Peyer's patch (tissue), 4 donors: ENCODE measurements around the gene PJA2. TPM values are rescaled to one million over a fixed set of nuclear protein-coding genes. Genes with fewer than 3 reads are reported as not detected.

Experiments
- DNase-seq, 3 donors: peaks; one replicate each; pipeline ENCODE4 v3.0.0-alpha.2; 2017 to 2019
- H3K27ac ChIP-seq, 4 donors: fragments of 200-600 bp; sonication (generic); one replicate each; pipeline ENCODE4 v1.5.1; 2016 to 2019
- H3K27me3 ChIP-seq, 2 donors: fragments of 200-600 bp; sonication (generic); one replicate each; pipeline ENCODE4 v1.5.1; 2019
- H3K36me3 ChIP-seq, 3 donors: fragments of 200-600 bp; sonication (generic); one replicate each; pipeline ENCODE4 v1.5.1; 2016 to 2019
- H3K4me1 ChIP-seq, 4 donors: fragments of 200-600 bp; sonication (generic); one replicate each; pipeline ENCODE4 v1.5.1; 2016 to 2019
- H3K4me3 ChIP-seq, 4 donors: fragments of 200-600 bp; sonication (generic); 1 replicate in 3 of 4; 2 replicates in 1 of 4; pipeline ENCODE4 v1.5.1; 2016 to 2019; ENCODE audit warnings: mild to moderate bottlenecking in 1 of 4
- H3K9me3 ChIP-seq, 4 donors: fragments of 200-600 bp; sonication (generic); one replicate each; pipeline ENCODE4 v1.5.1; 2016 to 2019; ENCODE audit warnings: mild to moderate bottlenecking in 1 of 4
- CTCF ChIP-seq, 6 experiments: fragments of 450-650 bp in 4 of 6; fragments of 200-600 bp in 2 of 6; sonication (generic) in 1 of 6; IDR thresholded peaks; one replicate each; pipeline ENCODE4 v1.5.1; 2017 to 2019; ENCODE audit warnings: antibody characterized with exemption in 6 of 6, mild to moderate bottlenecking in 3 of 6, moderate library complexity in 1 of 6
- POLR2A ChIP-seq, 2 donors: fragments of 450-650 bp; IDR thresholded peaks; one replicate each; pipeline ENCODE4 v1.5.1; 2017; ENCODE audit warnings: antibody characterized with exemption in 2 of 2, mild to moderate bottlenecking in 2 of 2, moderate library complexity in 2 of 2
- total RNA-seq, 4 donors: library from RNA; depleted of rRNA; stranded (reverse); fragments of >200 nt; gene quantifications; one replicate each; pipeline ENCODE4 v1.1.0, GENCODE V29; 2016

PJA2 gene
- total RNA-seq, 4 donors from 2014 or later = 40.6 to 68.5 (median 51.6) TPM

DNA sequence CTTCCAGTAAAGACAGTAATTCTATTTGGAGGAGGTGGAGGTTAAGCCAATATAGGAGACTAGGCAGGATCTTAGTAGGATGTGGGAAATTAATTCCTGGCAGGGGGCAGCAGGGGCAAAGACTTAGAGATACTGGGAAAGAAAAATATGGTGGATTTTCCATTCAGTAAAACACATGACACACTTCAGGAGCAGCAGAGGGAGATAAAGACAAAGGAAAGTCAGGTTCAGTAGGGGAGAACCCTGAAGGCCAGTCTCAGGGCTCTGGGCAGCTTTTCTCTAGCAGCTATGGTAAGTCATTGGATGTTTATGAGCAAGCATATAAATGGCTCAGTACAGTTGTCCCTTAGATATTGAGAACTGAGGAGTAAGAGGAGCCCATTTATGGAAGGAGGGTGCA, 105.5 kb downstream of the PJA2 start:
- TF ChIP-seq POLR2A (IDR thresholded peaks at IDR 0.05) = no peak
- TF ChIP-seq CTCF (IDR thresholded peaks at IDR 0.05) = no peak

DNA sequence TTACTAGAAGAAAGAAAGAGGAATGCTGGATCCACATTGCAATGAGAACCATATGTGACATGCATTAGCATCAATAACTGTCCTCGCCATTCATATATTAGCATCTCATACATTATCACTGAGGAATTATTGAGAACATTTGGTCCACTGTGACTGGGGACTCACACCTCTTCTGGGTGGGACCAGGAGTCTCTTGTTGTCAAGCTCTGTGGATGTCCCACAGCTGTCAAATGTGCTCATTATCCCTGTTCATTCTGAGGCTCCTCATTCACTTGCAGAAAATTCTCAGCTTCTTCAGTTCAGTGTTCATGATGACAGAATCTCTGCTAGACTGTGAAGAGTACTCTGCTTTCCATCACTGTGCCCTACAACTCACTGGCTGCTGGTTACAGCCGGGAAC, 109.4 kb downstream of the PJA2 start:
- H3K9me3 ChIP-seq = no peaks in the 10 kb centered on the region
- H3K27ac ChIP-seq = no peak overlapping the region
- H3K27me3 ChIP-seq = no peaks in the 10 kb centered on the region
- DNase-seq = no peak
- TF ChIP-seq CTCF (IDR thresholded peaks at IDR 0.05) (no peak), POLR2A (IDR thresholded peaks at IDR 0.05) (no peak)
- no peaks in the 10 kb centered on the region for H3K36me3 ChIP-seq
- no peak overlapping the region for H3K4me3 ChIP-seq
- H3K4me1 ChIP-seq = no peaks in the 10 kb centered on the region

More for the DNA sequence above, 105.5 kb downstream of the PJA2 start:
- no peaks in the 10 kb centered on the region for H3K27me3 ChIP-seq
- H3K4me3 ChIP-seq = no peak overlapping the region
- H3K9me3 ChIP-seq = no peaks in the 10 kb centered on the region
- H3K4me1 ChIP-seq = no peaks in the 10 kb centered on the region
- no peaks in the 10 kb centered on the region for H3K36me3 ChIP-seq
- H3K27ac ChIP-seq = no peak overlapping the region
- DNase-seq = no peak

GRCh38 chr5:109299557-109299956, 110.2 kb downstream of the PJA2 start:
- Histone ChIP-seq H3K27ac (no peak overlapping the region), H3K36me3 (no peaks in the 10 kb centered on the region), H3K27me3 (no peaks in the 10 kb centered on the region), H3K4me3 (no peak overlapping the region), H3K9me3 (peaks cover 0 to 2% (median 0%) of the 10 kb centered on the region in 4 donors), H3K4me1 (no peaks in the 10 kb centered on the region)
- TF ChIP-seq CTCF (IDR thresholded peaks at IDR 0.05) = no peak
- no peak for TF ChIP-seq POLR2A (IDR thresholded peaks at IDR 0.05)
- no peak for DNase-seq

DNA sequence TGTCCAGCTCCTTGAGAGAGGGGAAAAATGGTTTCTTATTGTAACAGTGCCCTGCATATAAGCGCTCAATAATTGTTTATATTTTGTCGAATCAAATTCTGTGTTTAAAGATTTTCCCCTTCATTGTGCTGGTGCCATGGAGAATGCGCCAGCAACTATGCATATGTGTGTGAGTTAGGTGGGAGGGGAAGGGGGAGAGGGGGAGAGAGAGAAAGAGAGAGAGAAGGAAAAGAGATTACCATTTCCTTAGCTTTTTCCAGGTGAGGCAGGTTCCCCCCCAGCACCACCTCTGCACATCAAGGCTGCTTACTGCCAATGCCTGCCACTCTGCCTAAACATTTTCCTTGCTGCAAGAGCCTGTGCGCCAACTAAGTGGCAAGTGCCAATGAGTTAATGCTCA, 111.0 kb downstream of the PJA2 start:
- Histone ChIP-seq H3K4me3 (no peak overlapping the region), H3K9me3 (peaks cover 0 to 2% (median 0%) of the 10 kb centered on the region in 4 donors), H3K36me3 (no peaks in the 10 kb centered on the region), H3K27ac (no peak overlapping the region), H3K27me3 (no peaks in the 10 kb centered on the region), H3K4me1 (no peaks in the 10 kb centered on the region)
- no peak for DNase-seq
- TF ChIP-seq POLR2A (IDR thresholded peaks at IDR 0.05) = no peak
- TF ChIP-seq CTCF (IDR thresholded peaks at IDR 0.05) = no peak

DNA sequence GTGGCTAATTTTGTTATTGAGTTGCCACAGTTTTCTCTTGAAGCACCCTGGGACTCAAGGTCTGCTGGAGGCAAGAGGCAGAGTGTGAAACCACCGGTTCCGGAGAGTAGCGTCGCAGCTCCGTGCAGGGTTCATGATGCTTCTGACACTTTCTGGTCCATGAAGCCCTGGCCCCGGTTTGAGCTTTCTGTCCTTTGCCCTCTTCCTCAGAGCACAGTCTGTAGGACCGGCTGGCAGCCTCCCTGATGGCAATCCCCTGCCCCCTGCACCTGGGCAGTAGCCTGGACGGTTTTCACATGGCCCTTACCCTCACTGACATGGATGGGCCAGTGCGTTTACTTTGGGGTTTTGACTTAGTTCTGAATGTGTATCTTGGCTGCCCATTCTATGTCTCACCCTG, 111.9 kb downstream of the PJA2 start:
- Histone ChIP-seq H3K9me3 (peaks cover 0 to 2% (median 0%) of the 10 kb centered on the region in 4 donors), H3K36me3 (no peaks in the 10 kb centered on the region), H3K27me3 (no peaks in the 10 kb centered on the region), H3K4me1 (no peaks in the 10 kb centered on the region), H3K27ac (no peak overlapping the region), H3K4me3 (no peak overlapping the region)
- TF ChIP-seq CTCF (IDR thresholded peaks at IDR 0.05) (no peak), POLR2A (IDR thresholded peaks at IDR 0.05) (no peak)
- no peak for DNase-seq

DNA sequence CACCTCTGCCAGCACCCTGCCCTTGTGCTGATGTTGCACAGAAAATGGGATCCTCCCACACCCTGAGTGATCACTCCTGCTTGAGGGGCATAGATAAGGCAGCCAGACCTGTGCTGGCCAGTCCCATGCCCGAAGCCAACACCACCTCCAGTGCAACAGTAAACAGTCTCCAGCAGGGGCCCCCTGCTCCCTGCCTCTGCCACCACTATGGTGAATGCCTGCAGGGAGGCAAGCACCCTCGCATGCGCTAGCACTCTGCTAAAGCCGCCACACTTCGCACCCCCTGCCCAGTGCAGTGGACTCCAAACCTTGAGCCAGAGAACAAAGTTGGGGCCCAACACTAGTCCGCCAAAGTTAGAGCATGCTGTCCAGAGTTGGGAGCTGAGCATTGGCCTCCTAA, 118.7 kb downstream of the PJA2 start:
- no peaks in the 10 kb centered on the region for H3K36me3 ChIP-seq
- no peak overlapping the region for H3K4me3 ChIP-seq
- H3K27ac ChIP-seq = no peak overlapping the region
- H3K9me3 ChIP-seq = peaks cover 0 to 7% (median 0%) of the 10 kb centered on the region in 4 donors
- TF ChIP-seq POLR2A (IDR thresholded peaks at IDR 0.05) = no peak
- TF ChIP-seq CTCF (IDR thresholded peaks at IDR 0.05) = no peak
- H3K4me1 ChIP-seq = no peaks in the 10 kb centered on the region
- no peak for DNase-seq
- no peaks in the 10 kb centered on the region for H3K27me3 ChIP-seq
